Activated naive CD8-positive, alpha-beta T cell (primary cell): Measurements from ENCODE around the gene INSYN1.
"Not testable (repeated sequence)": the region's sequence is repeated elsewhere in the genome, so short reads cannot be mapped to it uniquely, and the experiment has no call there.

Source experiments
- H3K27ac Mint-ChIP-seq: one replicate; pipeline ENCODE4 v1.8.0; 2021; ENCODE audit warnings: mixed read lengths
- H3K27me3 Mint-ChIP-seq: one replicate; pipeline ENCODE4 v1.8.0; 2021; ENCODE audit warnings: mixed read lengths
- H3K36me3 Mint-ChIP-seq: one replicate; pipeline ENCODE4 v1.8.0; 2021; ENCODE audit warnings: mixed read lengths
- H3K4me1 Mint-ChIP-seq: one replicate; pipeline ENCODE4 v1.8.0; 2021; ENCODE audit warnings: low read depth, mixed read lengths
- H3K4me3 Mint-ChIP-seq: one replicate; pipeline ENCODE4 v1.8.0; 2021; ENCODE audit warnings: mild to moderate bottlenecking, mixed read lengths
- H3K9me3 Mint-ChIP-seq: one replicate; pipeline ENCODE4 v1.8.0; 2021; ENCODE audit warnings: low read depth, mixed read lengths

Gene INSYN1

GRCh38 chr15:73717206-73717605 is 35.9 kb downstream of the INSYN1 start:
- Mint-ChIP-seq H3K27ac (no peak overlapping the region), H3K27me3 (peaks cover 9% of the 10 kb centered on the region), H3K4me3 (no peak overlapping the region), H3K4me1 (no peaks in the 10 kb centered on the region), H3K9me3 (no peaks in the 10 kb centered on the region), H3K36me3 (no peaks in the 10 kb centered on the region)

- Mint-ChIP-seq H3K4me1 (no peaks in the 10 kb centered on the region), H3K36me3 (no peaks in the 10 kb centered on the region), H3K9me3 (no peaks in the 10 kb centered on the region), H3K27ac (no peak overlapping the region), H3K27me3 (peaks cover 8% of the 10 kb centered on the region), H3K4me3 (no peak overlapping the region)
Observed at GRCh38 chr15:73716417-73716816, 36.7 kb downstream of the INSYN1 start.

DNA sequence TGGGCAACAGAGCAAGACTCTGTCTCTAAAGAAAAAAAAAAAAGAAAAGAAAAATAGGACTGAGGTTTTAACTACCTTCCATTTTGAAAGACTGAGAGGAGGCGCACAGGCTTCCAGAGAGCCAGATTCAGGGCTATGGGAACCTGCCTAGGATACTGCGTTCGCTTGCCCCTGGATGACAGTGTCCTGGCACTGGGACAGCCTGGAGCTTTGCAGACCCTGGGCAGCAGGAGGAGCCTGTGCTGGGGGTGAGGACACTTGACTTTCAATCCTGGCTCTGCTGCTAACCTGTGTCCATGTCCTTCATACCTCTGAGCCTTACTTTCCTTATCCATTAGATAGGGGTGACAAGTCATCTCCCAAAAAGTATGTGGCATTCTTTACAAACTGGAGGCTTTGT is 37.7 kb downstream of the INSYN1 start:
- H3K27me3 Mint-ChIP-seq, result peaks cover 5% of the 10 kb centered on the region
- H3K9me3 Mint-ChIP-seq, result no peaks in the 10 kb centered on the region
- no peak overlapping the region for H3K27ac Mint-ChIP-seq
- H3K4me1 Mint-ChIP-seq, result no peaks in the 10 kb centered on the region
- H3K36me3 Mint-ChIP-seq, result no peaks in the 10 kb centered on the region
- no peak overlapping the region for H3K4me3 Mint-ChIP-seq

DNA sequence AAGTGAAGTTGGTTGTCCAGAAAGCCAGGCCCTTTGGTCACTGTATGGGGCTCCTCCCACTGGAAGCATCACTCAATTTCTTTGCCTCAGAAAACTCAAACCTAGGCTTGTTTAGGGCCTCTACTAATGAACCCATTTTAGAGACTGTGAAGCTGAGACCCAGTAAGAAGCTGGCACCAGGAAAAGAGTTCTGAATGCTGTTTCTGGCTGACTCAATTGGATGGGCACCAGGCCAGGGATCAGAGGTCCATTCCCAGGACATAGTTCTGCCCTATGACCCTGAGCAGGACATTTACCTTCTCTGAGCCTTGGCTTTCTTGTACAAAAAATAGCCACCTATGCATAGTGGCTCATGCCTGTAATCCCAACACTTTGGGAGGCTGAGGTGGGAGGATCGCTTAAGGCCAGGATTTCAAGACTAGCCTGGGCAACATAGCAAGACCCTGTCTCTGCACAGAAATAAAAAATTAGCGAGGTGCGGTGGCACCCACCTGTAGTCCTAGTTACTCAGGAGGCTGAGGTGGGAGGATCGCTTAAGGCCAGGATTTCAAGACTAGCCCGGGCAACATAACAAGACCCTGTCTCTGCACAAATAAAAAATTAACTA is 38.4 kb downstream of the INSYN1 start:
- Mint-ChIP-seq H3K27ac (no peak overlapping the region), H3K9me3 (no peaks in the 10 kb centered on the region), H3K4me3 (no peak overlapping the region), H3K27me3 (peaks cover 5% of the 10 kb centered on the region), H3K36me3 (no peaks in the 10 kb centered on the region), H3K4me1 (no peaks in the 10 kb centered on the region)

DNA sequence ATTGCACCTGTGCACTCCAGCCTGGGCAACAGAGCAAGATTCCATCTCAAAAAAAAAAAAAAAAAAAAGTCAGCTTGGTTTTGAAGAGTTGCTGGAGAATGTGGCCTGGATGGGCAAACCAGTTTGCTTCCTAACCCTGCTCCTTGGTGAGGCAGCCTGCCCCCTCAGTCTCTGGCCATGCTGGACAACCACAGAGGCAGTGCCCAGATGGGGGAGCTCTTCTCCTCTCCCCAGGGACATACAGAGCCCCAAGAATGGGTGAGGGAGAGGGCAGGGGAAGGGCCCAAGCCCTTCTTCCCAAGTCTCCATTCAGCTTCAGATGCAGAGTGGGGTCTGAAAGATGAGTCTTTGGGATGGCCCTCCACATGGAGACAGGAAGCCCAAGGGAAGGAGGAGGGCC is 41.0 kb downstream of the INSYN1 start:
- H3K27me3 Mint-ChIP-seq, result peaks cover 5% of the 10 kb centered on the region
- H3K27ac Mint-ChIP-seq, result no peak overlapping the region
- no peak overlapping the region for H3K4me3 Mint-ChIP-seq
- no peaks in the 10 kb centered on the region for H3K36me3 Mint-ChIP-seq
- no peaks in the 10 kb centered on the region for H3K4me1 Mint-ChIP-seq
- no peaks in the 10 kb centered on the region for H3K9me3 Mint-ChIP-seq

GRCh38 chr15:73711526-73711925 is 41.6 kb downstream of the INSYN1 start:
- H3K36me3 Mint-ChIP-seq, result no peaks in the 10 kb centered on the region
- no peak overlapping the region for H3K27ac Mint-ChIP-seq
- no peak overlapping the region for H3K4me3 Mint-ChIP-seq
- H3K9me3 Mint-ChIP-seq, result no peaks in the 10 kb centered on the region
- no peaks in the 10 kb centered on the region for H3K4me1 Mint-ChIP-seq
- peaks cover 5% of the 10 kb centered on the region for H3K27me3 Mint-ChIP-seq

GRCh38 chr15:73710321-73710720 is 42.8 kb downstream of the INSYN1 start:
- H3K4me3 Mint-ChIP-seq, result no peak overlapping the region
- H3K27me3 Mint-ChIP-seq, result peaks cover 5% of the 10 kb centered on the region
- no peaks in the 10 kb centered on the region for H3K36me3 Mint-ChIP-seq

GRCh38 chr15:73709686-73710085 is 43.5 kb downstream of the INSYN1 start:
- H3K27me3 Mint-ChIP-seq, result peaks cover 6% of the 10 kb centered on the region
- H3K27ac Mint-ChIP-seq, result no peak overlapping the region
- H3K4me3 Mint-ChIP-seq, result no peak overlapping the region
- peaks cover 1% of the 10 kb centered on the region for H3K4me1 Mint-ChIP-seq
- no peaks in the 10 kb centered on the region for H3K36me3 Mint-ChIP-seq
- H3K9me3 Mint-ChIP-seq, result no peaks in the 10 kb centered on the region

More at GRCh38 chr15:73710321-73710720, 42.8 kb downstream of the INSYN1 start:
- H3K4me1 Mint-ChIP-seq, result no peaks in the 10 kb centered on the region
- no peaks in the 10 kb centered on the region for H3K9me3 Mint-ChIP-seq
- no peak overlapping the region for H3K27ac Mint-ChIP-seq

GRCh38 chr15:73709241-73709640 is 43.9 kb downstream of the INSYN1 start:
- Mint-ChIP-seq H3K4me3 (no peak overlapping the region), H3K27me3 (peaks cover 8% of the 10 kb centered on the region), H3K27ac (no peak overlapping the region), H3K36me3 (no peaks in the 10 kb centered on the region), H3K9me3 (no peaks in the 10 kb centered on the region), H3K4me1 (peaks cover 1% of the 10 kb centered on the region)

DNA sequence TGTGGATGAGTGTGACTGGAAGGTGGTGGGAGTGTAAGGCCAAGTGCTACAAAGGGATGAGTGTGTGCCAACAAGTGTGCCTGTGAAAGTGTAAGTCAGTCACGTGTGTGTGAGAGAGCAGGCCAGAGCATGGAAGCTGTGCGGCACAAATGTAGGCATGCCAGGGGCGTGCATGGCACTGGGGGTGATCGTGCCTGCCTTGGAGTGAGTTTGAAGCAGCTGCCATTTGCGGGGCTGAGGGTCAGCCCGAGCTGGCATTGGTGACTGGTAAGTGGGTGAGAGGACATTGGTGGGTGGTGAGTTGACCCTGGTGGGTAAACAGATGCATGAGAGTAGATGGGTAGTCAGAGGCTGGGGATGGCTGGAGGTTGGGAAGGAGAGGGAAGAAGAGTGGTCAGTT is 44.5 kb downstream of the INSYN1 start:
- H3K4me3 Mint-ChIP-seq, result no peak overlapping the region
- no peaks in the 10 kb centered on the region for H3K9me3 Mint-ChIP-seq
- H3K36me3 Mint-ChIP-seq, result no peaks in the 10 kb centered on the region
- peaks cover 1% of the 10 kb centered on the region for H3K4me1 Mint-ChIP-seq
- H3K27ac Mint-ChIP-seq, result no peak overlapping the region
- H3K27me3 Mint-ChIP-seq, result peaks cover 7% of the 10 kb centered on the region

DNA sequence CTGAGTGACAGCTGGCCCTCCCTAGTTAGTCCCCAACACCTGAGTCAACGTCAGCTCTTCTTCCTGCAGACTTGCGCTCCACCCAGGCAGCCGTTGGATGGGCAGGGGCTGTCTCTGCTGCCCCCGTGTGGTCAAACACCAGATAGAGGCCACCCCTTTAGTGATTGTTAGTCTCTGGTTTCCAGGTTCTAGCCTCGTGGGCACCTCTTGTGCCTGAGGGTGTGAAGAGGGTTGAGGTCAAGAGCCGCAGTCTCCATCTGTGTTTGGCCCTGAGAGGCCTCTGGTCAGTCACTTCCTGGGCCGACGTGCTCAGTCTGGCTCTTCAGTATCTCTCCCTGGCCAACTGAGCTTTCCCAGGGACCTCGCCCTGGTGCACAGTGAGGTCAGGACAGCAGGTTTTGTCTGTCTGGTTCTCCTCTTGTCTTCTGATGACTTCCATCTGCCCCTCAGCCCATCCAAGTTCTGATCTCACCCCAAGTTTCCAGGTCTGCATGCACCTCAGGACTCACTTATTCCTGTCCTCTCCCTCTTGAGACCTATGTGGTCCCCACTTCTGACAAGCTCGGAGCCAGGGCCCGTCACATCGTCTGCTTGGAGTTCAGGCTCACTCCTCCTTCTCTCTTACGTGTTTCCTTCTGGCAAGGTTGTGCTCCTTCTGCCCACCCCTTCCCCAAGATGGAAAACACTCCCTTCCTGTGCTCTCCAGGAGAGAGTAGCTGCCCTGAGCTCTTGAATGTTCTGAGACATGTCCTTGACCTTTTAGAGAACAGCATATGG is 48.1 kb downstream of the INSYN1 start:
- Mint-ChIP-seq H3K9me3 (no peaks in the 10 kb centered on the region), H3K4me1 (peaks cover 3% of the 10 kb centered on the region), H3K4me3 (no peak overlapping the region), H3K27ac (no peak overlapping the region), H3K27me3 (peaks cover 18% of the 10 kb centered on the region), H3K36me3 (no peaks in the 10 kb centered on the region)

DNA sequence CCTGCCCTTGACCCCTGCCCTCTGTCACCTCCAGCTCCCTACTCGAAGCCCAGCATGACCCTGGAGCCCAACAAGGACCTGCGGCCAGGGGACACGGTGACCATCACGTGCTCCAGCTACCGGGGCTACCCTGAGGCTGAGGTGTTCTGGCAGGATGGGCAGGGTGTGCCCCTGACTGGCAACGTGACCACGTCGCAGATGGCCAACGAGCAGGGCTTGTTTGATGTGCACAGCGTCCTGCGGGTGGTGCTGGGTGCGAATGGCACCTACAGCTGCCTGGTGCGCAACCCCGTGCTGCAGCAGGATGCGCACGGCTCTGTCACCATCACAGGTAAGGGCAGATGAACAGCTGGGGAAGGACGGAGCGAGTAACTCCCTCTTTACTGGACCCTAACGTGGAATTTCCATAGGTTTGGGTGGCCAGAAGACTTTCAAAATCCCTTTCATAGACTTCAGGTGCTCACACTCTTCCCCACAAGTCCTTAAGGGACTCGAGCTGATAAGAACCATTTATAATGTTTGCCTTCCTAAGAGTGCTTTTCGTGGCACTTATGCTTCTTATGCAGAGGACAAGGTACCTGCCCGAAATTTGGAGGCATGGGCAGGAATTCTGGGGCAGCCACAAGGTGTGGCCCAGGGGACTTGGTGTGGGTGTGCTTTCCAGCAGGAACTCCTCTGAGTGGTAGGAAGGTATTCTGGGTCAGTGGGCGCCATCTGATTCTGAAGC is 48.8 kb downstream of the INSYN1 start:
- H3K27me3 Mint-ChIP-seq, result peaks cover 21% of the 10 kb centered on the region
- H3K4me1 Mint-ChIP-seq, H3K9me3 Mint-ChIP-seq, H3K4me3 Mint-ChIP-seq, H3K27ac Mint-ChIP-seq, H3K36me3 Mint-ChIP-seq: not testable (repeated sequence)

DNA sequence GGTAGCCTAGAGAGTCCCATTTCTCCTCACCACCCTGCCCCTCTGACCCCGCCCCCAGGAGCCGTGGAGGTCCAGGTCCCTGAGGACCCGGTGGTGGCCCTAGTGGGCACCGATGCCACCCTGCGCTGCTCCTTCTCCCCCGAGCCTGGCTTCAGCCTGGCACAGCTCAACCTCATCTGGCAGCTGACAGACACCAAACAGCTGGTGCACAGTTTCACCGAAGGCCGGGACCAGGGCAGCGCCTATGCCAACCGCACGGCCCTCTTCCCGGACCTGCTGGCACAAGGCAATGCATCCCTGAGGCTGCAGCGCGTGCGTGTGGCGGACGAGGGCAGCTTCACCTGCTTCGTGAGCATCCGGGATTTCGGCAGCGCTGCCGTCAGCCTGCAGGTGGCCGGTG is 49.5 kb downstream of the INSYN1 start:
- H3K4me1 Mint-ChIP-seq, H3K9me3 Mint-ChIP-seq, H3K4me3 Mint-ChIP-seq, H3K27ac Mint-ChIP-seq, H3K36me3 Mint-ChIP-seq: not testable (repeated sequence)
- peaks cover 21% of the 10 kb centered on the region for H3K27me3 Mint-ChIP-seq

DNA sequence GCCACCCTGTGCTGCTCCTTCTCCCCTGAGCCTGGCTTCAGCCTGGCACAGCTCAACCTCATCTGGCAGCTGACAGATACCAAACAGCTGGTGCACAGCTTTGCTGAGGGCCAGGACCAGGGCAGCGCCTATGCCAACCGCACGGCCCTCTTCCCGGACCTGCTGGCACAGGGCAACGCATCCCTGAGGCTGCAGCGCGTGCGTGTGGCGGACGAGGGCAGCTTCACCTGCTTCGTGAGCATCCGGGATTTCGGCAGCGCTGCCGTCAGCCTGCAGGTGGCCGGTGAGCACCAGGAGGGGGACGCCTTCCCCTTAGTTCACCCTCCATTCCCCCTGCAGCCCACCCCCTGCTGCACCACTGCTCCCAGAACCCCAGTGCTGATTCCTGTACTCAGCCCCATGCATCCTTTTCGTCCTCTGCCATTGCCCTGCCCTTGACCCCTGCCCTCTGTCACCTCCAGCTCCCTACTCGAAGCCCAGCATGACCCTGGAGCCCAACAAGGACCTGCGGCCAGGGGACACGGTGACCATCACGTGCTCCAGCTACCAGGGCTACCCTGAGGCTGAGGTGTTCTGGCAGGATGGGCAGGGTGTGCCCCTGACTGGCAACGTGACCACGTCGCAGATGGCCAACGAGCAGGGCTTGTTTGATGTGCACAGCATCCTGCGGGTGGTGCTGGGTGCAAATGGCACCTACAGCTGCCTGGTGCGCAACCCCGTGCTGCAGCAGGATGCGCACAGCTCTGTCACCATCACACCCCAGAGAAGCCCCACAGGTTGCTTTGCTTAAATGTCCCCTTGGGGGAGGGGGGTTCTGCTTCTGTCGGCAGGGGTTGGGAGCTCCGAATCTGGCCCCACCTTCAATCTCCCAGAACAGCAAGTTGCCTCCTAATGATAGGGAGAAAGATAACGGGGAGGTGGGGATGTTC is 50.6 kb downstream of the INSYN1 start:
- not testable (repeated sequence) for H3K9me3 Mint-ChIP-seq, H3K4me3 Mint-ChIP-seq, H3K36me3 Mint-ChIP-seq, H3K4me1 Mint-ChIP-seq, H3K27ac Mint-ChIP-seq
- peaks cover 22% of the 10 kb centered on the region for H3K27me3 Mint-ChIP-seq
